GM10266 (cell line): Measurements from ENCODE around the gene LIPT1.

Experiments used
- DNase-seq: peaks from one replicate; pipeline ENCODE4 v3.0.0; 2012; ENCODE audit errors: extremely low spot score
- CTCF ChIP-seq: IDR thresholded peaks from 2 replicates; pipeline ENCODE4 v1.5.1; 2012; ENCODE audit warnings: mild to moderate bottlenecking, low read depth; ENCODE audit not compliant: control insufficient read depth, insufficient read depth; ENCODE audit errors: missing control alignments

LIPT1 gene

GRCh38 chr2:99153921-99154604 lies 704 bp upstream of the LIPT1 start:
- DNase-seq = no peak
- TF ChIP-seq CTCF = no peak

GRCh38 chr2:99156891-99157290 lies 2.1 kb downstream of the LIPT1 start:
- no peak for DNase-seq
- no peak for TF ChIP-seq CTCF

- TF ChIP-seq CTCF = peak; percentile 14
These were observed 3.8 kb downstream of the LIPT1 start for GRCh38 chr2:99158599-99158998.

GRCh38 chr2:99159594-99159993 lies 4.8 kb downstream of the LIPT1 start:
- DNase-seq = no peak

More at GRCh38 chr2:99158599-99158998, 3.8 kb downstream of the LIPT1 start:
- DNase-seq = no peak

GRCh38 chr2:99166218-99166617 lies 11.5 kb downstream of the LIPT1 start:
- DNase-seq = no peak
- no peak for TF ChIP-seq CTCF

More at GRCh38 chr2:99159594-99159993, 4.8 kb downstream of the LIPT1 start:
- TF ChIP-seq CTCF = no peak

DNA sequence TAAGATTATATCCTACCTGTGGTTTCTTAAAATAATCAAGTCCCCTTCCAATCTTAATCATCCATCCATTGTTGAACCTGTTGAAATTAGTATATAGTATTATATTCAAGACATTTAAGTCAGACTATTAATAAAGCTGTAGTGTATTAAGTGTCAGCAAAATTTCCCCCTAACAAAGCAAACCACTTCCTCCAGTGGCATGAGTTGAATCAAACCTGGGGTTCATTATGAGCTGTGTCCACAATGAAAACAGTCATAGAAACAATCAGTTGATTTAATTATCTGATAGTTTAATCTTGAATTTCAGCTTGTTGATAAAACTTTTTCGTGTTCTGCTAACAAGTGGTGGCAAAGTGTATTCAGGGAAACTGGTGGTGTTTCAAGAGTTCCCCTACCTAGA lies 14.8 kb downstream of the LIPT1 start:
- no peak for DNase-seq
- TF ChIP-seq CTCF = no peak

DNA sequence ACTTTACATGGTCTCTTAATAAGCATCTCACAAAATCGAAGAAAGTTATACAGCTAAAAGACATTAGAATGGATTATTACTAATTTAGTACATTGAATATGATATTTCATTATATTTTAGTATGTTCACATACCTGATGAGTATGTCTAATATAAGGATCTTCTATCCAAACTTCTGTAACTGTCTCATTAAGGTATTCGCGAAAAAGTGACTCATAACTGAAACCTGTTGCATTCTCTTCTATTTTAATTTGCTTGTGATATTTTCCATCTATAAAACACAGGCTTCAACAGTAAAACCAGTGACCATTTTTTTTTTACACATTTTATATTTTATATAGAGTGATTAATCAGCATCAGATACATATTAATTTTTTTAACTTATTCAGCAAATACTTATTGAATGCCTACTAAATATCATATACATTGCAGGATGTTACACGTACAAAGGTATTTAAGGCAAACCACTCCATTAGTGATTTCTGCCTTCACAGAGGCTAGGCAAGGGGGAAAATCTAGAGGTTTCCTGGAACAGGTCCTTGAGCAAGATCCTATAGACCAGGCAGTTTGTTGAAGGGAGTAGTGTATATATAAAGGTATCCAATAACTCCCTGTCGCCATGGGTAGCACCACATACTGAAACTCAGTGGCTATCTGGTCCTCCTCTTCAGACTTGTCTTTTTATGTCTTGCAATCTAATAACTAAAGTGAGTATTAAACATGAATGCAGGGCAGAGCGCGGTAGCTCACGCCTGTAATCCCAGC lies 16.8 kb downstream of the LIPT1 start:
- DNase-seq = no peak
- TF ChIP-seq CTCF = no peak
